PFSK-1 (cell line): ENCODE results near the gene CACNB2.

ENCODE experiments used
- FOXP2 ChIP-seq: optimal IDR thresholded peaks from 2 replicates; pipeline ENCODE3; 2011; ENCODE audit warnings: borderline replicate concordance, control low read depth, inconsistent platforms; ENCODE audit not compliant: insufficient read depth; ENCODE audit errors: extremely low read length, extremely low read depth
- POLR2AphosphoS5 ChIP-seq: IDR thresholded peaks from 2 replicates; pipeline ENCODE4 v1.6.1; 2012; ENCODE audit warnings: low read depth, mild to moderate bottlenecking, control low read depth, low read length, moderate library complexity
- REST ChIP-seq, 2 experiments: IDR thresholded peaks; 2 replicates each; pipeline versions ENCODE4 v1.6.1 to v1.8.0; 2011 to 2012; ENCODE audit warnings: low read depth in 2 of 2, low read length in 2 of 2, control low read depth in 1 of 2, inconsistent platforms in 1 of 2, mild to moderate bottlenecking in 1 of 2, moderate library complexity in 1 of 2; ENCODE audit not compliant: insufficient read depth in 1 of 2
- SIN3A ChIP-seq: IDR thresholded peaks from 2 replicates; pipeline ENCODE4 v1.6.1; 2012; ENCODE audit warnings: mild to moderate bottlenecking, low read length, moderate library complexity, borderline replicate concordance; ENCODE audit not compliant: insufficient read depth
- TAF1 ChIP-seq: IDR thresholded peaks from 2 replicates; pipeline ENCODE4 v1.6.1; 2012; ENCODE audit warnings: low read length, control low read depth, borderline replicate concordance; ENCODE audit not compliant: insufficient read depth

CACNB2 gene

DNA sequence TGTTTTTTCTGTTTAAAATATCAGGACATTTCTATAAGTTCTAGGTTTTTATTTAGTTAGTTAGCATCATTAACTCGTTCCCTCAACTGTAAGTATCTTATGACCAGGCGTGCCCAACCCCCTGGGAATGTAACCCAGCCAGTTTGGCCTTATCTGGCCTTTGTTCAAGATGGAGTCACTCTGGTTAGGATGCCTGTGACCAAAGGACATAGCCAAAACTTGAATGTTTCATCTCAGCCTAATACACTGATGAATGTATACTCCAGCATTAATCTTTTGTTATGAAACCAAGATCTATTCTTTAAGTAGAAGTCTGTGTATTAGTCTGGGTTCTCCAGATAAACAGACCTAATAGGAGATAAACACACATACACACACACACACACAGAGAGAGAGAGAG lies 279.7 kb downstream of the CACNB2 start:
- TF ChIP-seq FOXP2 (no peak), SIN3A (no peak), POLR2AphosphoS5 (no peak), TAF1 (no peak), REST (IDR thresholded peaks at IDR 0.05; ENCODE audit: insufficient read depth in 1 of 2, low read depth in 2 of 2, low read length in 2 of 2) (no peak)

DNA sequence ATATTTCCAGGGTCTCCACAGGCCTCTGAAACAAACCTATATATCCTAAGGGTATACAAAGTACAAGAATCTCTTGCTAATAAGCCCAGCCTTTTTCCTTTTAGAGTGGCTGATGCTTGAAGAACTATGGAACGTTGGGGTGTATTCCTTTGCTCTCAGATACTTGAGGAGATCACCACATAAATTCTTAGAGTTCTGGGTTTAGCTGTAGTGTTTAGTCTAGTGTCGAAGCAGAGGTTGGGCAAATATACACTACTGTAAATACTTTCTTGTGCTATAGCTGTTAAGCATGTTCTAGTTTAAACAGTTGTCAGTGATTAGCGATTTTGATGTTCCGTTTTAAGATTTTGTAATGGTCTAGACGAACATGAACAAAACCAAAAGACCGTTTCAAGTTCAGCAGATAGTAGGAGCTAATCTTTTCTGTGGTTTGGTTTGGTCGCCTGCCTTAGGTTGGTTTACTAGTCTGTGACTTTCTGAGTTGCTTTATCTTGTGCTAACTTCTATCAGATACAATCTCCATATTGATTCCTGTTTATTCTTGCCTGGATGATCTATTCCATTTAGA lies 281.6 kb downstream of the CACNB2 start:
- TF ChIP-seq POLR2AphosphoS5, result no peak
- TF ChIP-seq REST (IDR thresholded peaks at IDR 0.05; ENCODE audit: insufficient read depth in 1 of 2, low read depth in 2 of 2, low read length in 2 of 2), result no peak
- TF ChIP-seq TAF1, result no peak
- no peak for TF ChIP-seq SIN3A
- TF ChIP-seq FOXP2, result no peak

DNA sequence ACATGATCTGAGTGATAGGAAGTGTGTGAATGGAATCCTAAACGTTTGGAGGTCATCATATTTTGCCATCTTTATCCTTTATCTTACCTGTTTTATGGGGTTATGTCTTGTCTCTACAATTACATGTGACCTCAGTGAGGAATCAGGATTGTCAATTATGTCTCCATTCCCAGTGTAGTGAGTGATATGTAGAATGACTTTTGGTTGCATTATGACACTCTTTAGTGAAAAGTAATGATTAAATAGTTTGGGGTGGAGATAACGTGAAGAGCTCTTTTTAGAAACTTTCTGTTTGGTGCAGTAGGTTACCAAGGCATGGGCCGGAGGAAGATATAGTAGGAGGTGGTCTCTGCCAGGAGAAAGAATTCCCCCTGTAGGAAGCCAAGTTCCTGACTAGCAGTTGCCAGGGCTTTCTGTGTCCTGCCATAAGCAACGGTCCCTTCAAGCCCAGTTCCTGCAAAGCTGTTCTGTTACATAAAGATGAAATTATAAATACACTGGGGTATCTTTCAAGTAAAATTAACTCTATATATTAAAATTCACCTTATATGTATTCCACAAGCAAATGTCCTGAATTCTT lies 282.9 kb downstream of the CACNB2 start:
- TF ChIP-seq SIN3A (no peak), FOXP2 (no peak), TAF1 (no peak), POLR2AphosphoS5 (no peak), REST (IDR thresholded peaks at IDR 0.05; ENCODE audit: insufficient read depth in 1 of 2, low read depth in 2 of 2, low read length in 2 of 2) (no peak)

DNA sequence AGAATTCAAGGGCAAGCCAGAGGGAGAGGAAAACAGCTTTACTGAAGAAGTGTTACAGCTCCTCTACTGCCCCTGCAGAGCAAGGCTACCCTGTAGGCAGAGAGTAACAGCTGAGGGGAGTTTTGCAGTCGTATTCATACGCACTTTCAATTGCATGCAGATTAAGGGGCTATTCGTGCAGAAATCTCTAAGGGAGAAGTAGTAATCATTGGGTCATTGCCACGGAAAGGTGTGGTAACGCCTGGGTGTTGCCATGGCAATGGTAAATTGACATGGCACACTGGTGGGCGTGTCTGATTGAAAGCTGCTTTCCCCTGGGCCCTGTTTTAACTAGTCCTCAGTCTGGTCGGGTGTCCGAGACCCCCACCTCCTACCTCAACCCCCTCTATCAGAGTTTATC lies 284.0 kb downstream of the CACNB2 start:
- no peak for TF ChIP-seq FOXP2
- no peak for TF ChIP-seq TAF1
- no peak for TF ChIP-seq REST (IDR thresholded peaks at IDR 0.05; ENCODE audit: insufficient read depth in 1 of 2, low read depth in 2 of 2, low read length in 2 of 2)
- TF ChIP-seq POLR2AphosphoS5, result no peak
- TF ChIP-seq SIN3A, result no peak

DNA sequence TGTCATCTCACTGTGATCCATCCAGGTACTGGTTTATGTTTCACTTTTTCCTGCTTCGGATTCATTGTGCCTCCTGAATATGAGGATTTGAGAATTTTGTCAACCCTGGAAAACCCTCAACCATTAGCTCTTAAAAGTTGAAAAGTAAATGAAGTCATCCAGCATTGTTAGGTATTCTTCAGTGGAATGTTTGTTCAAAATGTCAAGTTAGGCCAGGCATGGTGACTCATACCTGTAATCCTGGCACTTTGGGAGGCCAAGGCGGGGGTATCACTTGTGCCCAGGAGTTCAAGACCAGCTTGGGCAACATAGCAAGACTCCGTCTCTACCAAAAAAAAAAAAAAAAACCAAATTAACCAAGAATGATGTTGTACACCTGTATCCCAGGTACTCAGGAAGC lies 289.1 kb downstream of the CACNB2 start:
- no peak for TF ChIP-seq TAF1
- TF ChIP-seq FOXP2, result no peak
- TF ChIP-seq POLR2AphosphoS5, result no peak
- no peak for TF ChIP-seq REST (IDR thresholded peaks at IDR 0.05; ENCODE audit: insufficient read depth in 1 of 2, low read depth in 2 of 2, low read length in 2 of 2)
- no peak for TF ChIP-seq SIN3A
